ENCODE results near the gene METTL25B.

The METTL25B gene

DNA sequence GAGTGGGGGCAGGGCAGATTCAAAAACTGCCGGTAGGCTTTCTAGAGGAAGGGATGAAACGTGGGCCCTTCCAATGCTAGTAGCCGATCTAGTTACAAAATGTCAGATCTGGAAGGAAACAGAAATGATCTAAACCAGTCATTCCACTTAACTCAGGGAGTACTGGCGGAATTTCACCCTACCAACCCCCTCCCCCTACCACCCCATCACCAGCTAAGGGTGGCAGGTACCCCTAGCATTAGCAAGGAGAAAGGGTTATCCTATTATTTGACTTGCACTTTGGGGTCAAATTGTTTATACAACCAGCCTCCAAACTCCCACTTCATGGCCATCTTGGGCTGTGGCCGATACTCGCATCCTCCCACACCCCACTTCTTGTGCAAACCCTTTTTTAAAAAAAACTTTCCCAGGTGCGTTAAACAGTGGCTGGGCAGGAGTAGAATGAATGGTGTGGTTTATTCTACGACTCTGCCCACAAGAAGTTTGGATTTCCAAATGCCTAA, 13.3 kb downstream of the METTL25B start:
- TF ChIP-seq CTCF (conservative IDR thresholded peaks at IDR 0.05; ENCODE audit: low read depth, low read length) = no peak
- Histone ChIP-seq H3K4me3 (IDR thresholded peaks at IDR 0.05; ENCODE audit: insufficient read depth, low read depth, low read length) (peak overlapping the region; percentile 81), H3K27ac (peak overlapping the region; percentile 72)

DNA sequence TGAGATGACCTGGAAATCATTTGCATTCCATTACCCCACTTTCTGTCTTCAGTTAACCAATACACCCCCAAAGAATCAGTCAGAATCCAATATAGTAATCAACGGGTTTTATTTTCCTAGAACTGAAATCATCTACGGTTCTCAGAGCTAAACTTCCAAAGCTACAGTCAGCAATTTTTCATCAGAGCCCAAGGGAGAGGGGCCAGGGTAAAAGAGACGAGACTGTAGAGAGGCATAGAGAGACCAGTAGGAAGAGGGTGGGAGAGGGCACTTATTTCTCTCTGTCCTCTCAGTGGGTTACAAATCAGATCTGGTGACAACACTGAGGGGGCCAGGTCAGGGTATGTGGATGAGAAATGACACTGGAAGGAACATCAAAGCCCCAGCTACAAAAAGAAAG, 13.7 kb downstream of the METTL25B start:
- Histone ChIP-seq H4K20me1 (ENCODE audit: insufficient read depth) (peaks cover 11% of the 10 kb centered on the region; the same call in 1 of the 2 replicates), H3K4me3 (IDR thresholded peaks at IDR 0.05; ENCODE audit: insufficient read depth, low read depth, low read length) (peak overlapping the region; percentile 41), H3K4me2 (peak overlapping the region; percentile 74), H3K27me3 (ENCODE audit: insufficient read depth, low read depth) (no peaks in the 10 kb centered on the region), H2AFZ (ENCODE audit: low read depth) (no peak overlapping the region), H3K27ac (peak overlapping the region; percentile 72), H3K79me2 (ENCODE audit: insufficient read depth, low read depth) (peaks cover 63% of the 10 kb centered on the region), H3K36me3 (ENCODE audit: insufficient read depth) (no peaks in the 10 kb centered on the region; the same call in 1 of the 2 replicates), H3K4me1 (ENCODE audit: low read depth, poor library complexity, severe bottlenecking) (peaks cover 65% of the 10 kb centered on the region), H3K9ac (peak overlapping the region; percentile 83; the same call in 1 of the 2 replicates)
- TF ChIP-seq CTCF (conservative IDR thresholded peaks at IDR 0.05; ENCODE audit: low read depth, low read length) = no peak

More for the DNA sequence above, 13.3 kb downstream of the METTL25B start:
- Histone ChIP-seq H4K20me1 (ENCODE audit: insufficient read depth) (peaks cover 11% of the 10 kb centered on the region; the same call in 1 of the 2 replicates), H3K9ac (peak overlapping the region; percentile 83; the same call in 1 of the 2 replicates), H3K79me2 (ENCODE audit: insufficient read depth, low read depth) (peaks cover 58% of the 10 kb centered on the region), H3K4me1 (ENCODE audit: low read depth, poor library complexity, severe bottlenecking) (peaks cover 61% of the 10 kb centered on the region), H3K36me3 (ENCODE audit: insufficient read depth) (no peaks in the 10 kb centered on the region; the same call in 1 of the 2 replicates), H3K4me2 (peak overlapping the region; percentile 74), H3K27me3 (ENCODE audit: insufficient read depth, low read depth) (no peaks in the 10 kb centered on the region), H2AFZ (ENCODE audit: low read depth) (no peak overlapping the region; the same call in 1 of the 2 replicates)

DNA sequence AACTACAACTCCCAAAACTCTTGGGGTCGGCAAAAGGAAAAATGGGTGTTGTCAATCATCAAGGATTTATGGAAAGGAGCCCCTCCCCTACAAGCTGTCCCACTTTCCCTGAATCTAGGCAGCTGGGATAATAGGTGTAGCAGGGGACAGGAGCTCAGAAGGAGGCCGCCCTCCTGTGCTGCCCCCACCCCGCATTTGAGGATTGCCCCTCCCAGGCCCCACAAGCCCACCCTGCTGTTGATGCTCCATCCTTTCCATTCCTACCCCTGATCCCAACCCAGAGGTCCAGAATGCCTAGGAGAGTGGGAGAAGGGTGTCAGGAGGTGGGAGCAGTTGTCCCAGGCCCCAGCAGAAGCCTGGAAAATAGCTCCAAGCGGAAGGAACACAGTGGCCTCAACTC, 14.5 kb downstream of the METTL25B start:
- H4K20me1 ChIP-seq (ENCODE audit: insufficient read depth) = peaks cover 11% of the 10 kb centered on the region; the same call in 1 of the 2 replicates
- no peaks in the 10 kb centered on the region; the same call in 1 of the 2 replicates for H3K36me3 ChIP-seq (ENCODE audit: insufficient read depth)
- peak overlapping the region; percentile 74 for H3K4me2 ChIP-seq
- no peaks in the 10 kb centered on the region for H3K27me3 ChIP-seq (ENCODE audit: insufficient read depth, low read depth)
- H3K4me3 ChIP-seq (IDR thresholded peaks at IDR 0.05; ENCODE audit: insufficient read depth, low read depth, low read length) = no peak overlapping the region
- H3K79me2 ChIP-seq (ENCODE audit: insufficient read depth, low read depth) = peaks cover 70% of the 10 kb centered on the region
- no peak overlapping the region for H3K9ac ChIP-seq
- H3K4me1 ChIP-seq (ENCODE audit: low read depth, poor library complexity, severe bottlenecking) = peaks cover 71% of the 10 kb centered on the region
- H3K27ac ChIP-seq = peak overlapping the region; percentile 72; the same call in 1 of the 2 replicates
- no peak for TF ChIP-seq CTCF (conservative IDR thresholded peaks at IDR 0.05; ENCODE audit: low read depth, low read length)
- H2AFZ ChIP-seq (ENCODE audit: low read depth) = no peak overlapping the region

GRCh38 chr1:156743367-156744302, 15.4 kb downstream of the METTL25B start:
- peaks cover 75% of the 10 kb centered on the region for H3K79me2 ChIP-seq (ENCODE audit: insufficient read depth, low read depth)
- H2AFZ ChIP-seq (ENCODE audit: low read depth) = no peak overlapping the region
- H3K36me3 ChIP-seq (ENCODE audit: insufficient read depth) = no peaks in the 10 kb centered on the region; the same call in 1 of the 2 replicates
- H3K27ac ChIP-seq = peak overlapping the region; percentile 72; the same call in 1 of the 2 replicates
- H4K20me1 ChIP-seq (ENCODE audit: insufficient read depth) = peaks cover 11% of the 10 kb centered on the region; the same call in 1 of the 2 replicates
- H3K4me3 ChIP-seq (IDR thresholded peaks at IDR 0.05; ENCODE audit: insufficient read depth, low read depth, low read length) = no peak overlapping the region
- H3K4me2 ChIP-seq = peak overlapping the region; percentile 74; the same call in 1 of the 2 replicates
- peaks cover 79% of the 10 kb centered on the region for H3K4me1 ChIP-seq (ENCODE audit: low read depth, poor library complexity, severe bottlenecking)
- TF ChIP-seq CTCF (conservative IDR thresholded peaks at IDR 0.05; ENCODE audit: low read depth, low read length) = no peak
- H3K9ac ChIP-seq = no peak overlapping the region
- H3K27me3 ChIP-seq (ENCODE audit: insufficient read depth, low read depth) = no peaks in the 10 kb centered on the region
